Measurements from ENCODE around the gene TCF7L1. TPM values are rescaled to one million over a fixed set of nuclear protein-coding genes. Genes with fewer than 3 reads are reported as not detected.

TCF7L1 gene
- total and polyA plus RNA-seq, 9 of the 15 experiments (the other 6 are each of a cell fraction or from before 2014, with no cell fraction given), result 0.03 to 0.11 (median 0.07) TPM; not detected in 5

GRCh38 chr2:85183076-85183475, 49.9 kb downstream of the TCF7L1 start:
- no peak overlapping the region for H3K9ac ChIP-seq (ENCODE audit: insufficient read depth in 1 of 2, low read depth in 2 of 2, low read length in 2 of 2)
- no peak overlapping the region for H3K4me3 ChIP-seq
- ChIA-PET POLR2A (interaction anchor here (0.7 kb wide), 1 partner anchor 505 kb away, joined by 3 read pairs; no protein-coding TSS in a partner anchor), CTCF (ENCODE audit: low intra/inter-chr PET ratio) (no interaction called here)
- no peaks in the 10 kb centered on the region; the same call in 1 of the 2 replicates for H3K9me3 ChIP-seq (replicated peaks; ENCODE audit: control insufficient read depth, insufficient read depth, low read depth, low read length)
- H2AFZ ChIP-seq (ENCODE audit: low read depth, low read length), result no peak overlapping the region
- peaks cover 3 to 36% of the 10 kb centered on the region in 2 experiments; a peak in 4 of 5 replicates for H3K27me3 ChIP-seq (ENCODE audit: control insufficient read depth in 2 of 2, insufficient read depth in 2 of 2, low read length in 2 of 2)
- ATAC-seq (no peak), DNase-seq (ENCODE audit: extremely low read depth in 1 of 4, low spot score in 3 of 4) (no peak), FAIRE-seq (no peak)
- H3K27ac ChIP-seq (ENCODE audit: extremely low read depth, low read depth, low read length), result no peak overlapping the region
- intact Hi-C loops (cut with micrococcal nuclease), result no loop called here
- BruUV-seq (replicated peaks), result no TSS peak
- no peaks in the 10 kb centered on the region for H3K4me1 ChIP-seq (replicated peaks in 1 of 2; ENCODE audit: control insufficient read depth in 2 of 2, insufficient read depth in 2 of 2, low read length in 2 of 2)
- no peaks in the 10 kb centered on the region for H3K79me2 ChIP-seq (ENCODE audit: control insufficient read depth, insufficient read depth, low read length)
- H3K36me3 ChIP-seq (ENCODE audit: control insufficient read depth, insufficient read depth, low read length), result no peaks in the 10 kb centered on the region
- H3K4me2 ChIP-seq (ENCODE audit: insufficient read depth, low read length), result no peak overlapping the region
- in situ Hi-C loops (cut with MboI), result no loop called here
- H3K9me1 ChIP-seq (ENCODE audit: control insufficient read depth, insufficient read depth, low read length), result no peaks in the 10 kb centered on the region
- no peaks in the 10 kb centered on the region for H4K20me1 ChIP-seq (replicated peaks; ENCODE audit: control insufficient read depth, insufficient read depth, low read length)
- no peak for TF ChIP-seq TFE3 (CRISPR knock-in tag; IDR thresholded peaks at IDR 0.05)
- TF ChIP-seq NR1H2 (CRISPR knock-in tag; IDR thresholded peaks at IDR 0.05), result no peak
- TF ChIP-seq CEBPG (CRISPR knock-in tag; IDR thresholded peaks at IDR 0.05), result no peak
- TF ChIP-seq CEBPG (tag; conservative IDR thresholded peaks at IDR 0.05 in 1 of 2, IDR thresholded peaks at IDR 0.05 in 1 of 2), result no peak
- no peak for TF ChIP-seq FOXM1 (IDR thresholded peaks at IDR 0.05; ENCODE audit: low read depth)
- TF ChIP-seq FOXM1 (CRISPR knock-in tag; IDR thresholded peaks at IDR 0.05; ENCODE audit: low read depth), result no peak
- WGBS (ENCODE audit: insufficient coverage, low coverage, missing lambda C conversion rate), result 0% methylated on average over 3 of the region's 3 CpGs

Data from K562 (cell line).